ENCODE measurements around the gene RSU1.
A peak's percentile ranks its signal among the peaks of the same experiment; 100 is the strongest.
"Not testable (repeated sequence)": the region's sequence is repeated elsewhere in the genome, so short reads cannot be mapped to it uniquely, and the experiment has no call there.

Gene RSU1

GRCh38 chr10:16817125-16818019 lies at the start of gene RSU1:
Gene RSU1 (minus strand): TSS chr10:16817424. CDS start chr10:16817081, 343 bp downstream.
- DNase-seq (ENCODE audit: low read depth): peak; percentile 99

GRCh38 chr10:16866541-16867275 lies 49.5 kb upstream of the RSU1 start:
- no peak for DNase-seq (ENCODE audit: low read depth)

- no peak for DNase-seq (ENCODE audit: low read depth)
Observed at GRCh38 chr10:16865766-16866165, 48.5 kb upstream of the RSU1 start.

GRCh38 chr10:16863766-16864165 lies 46.5 kb upstream of the RSU1 start:
- DNase-seq (ENCODE audit: low read depth): no peak

GRCh38 chr10:16857419-16857818 lies 40.2 kb upstream of the RSU1 start:
- no peak for DNase-seq (ENCODE audit: low read depth)

GRCh38 chr10:16856567-16856966 lies 39.3 kb upstream of the RSU1 start:
- no peak for DNase-seq (ENCODE audit: low read depth)

GRCh38 chr10:16856092-16856491 lies 38.9 kb upstream of the RSU1 start:
- DNase-seq (ENCODE audit: low read depth): no peak

GRCh38 chr10:16854623-16855022 lies 37.4 kb upstream of the RSU1 start:
- no peak for DNase-seq (ENCODE audit: low read depth)

GRCh38 chr10:16853809-16854208 lies 36.6 kb upstream of the RSU1 start:
- DNase-seq (ENCODE audit: low read depth): no peak

GRCh38 chr10:16853201-16853600 lies 36.0 kb upstream of the RSU1 start:
- DNase-seq (ENCODE audit: low read depth): no peak

GRCh38 chr10:16852624-16853023 lies 35.4 kb upstream of the RSU1 start:
- no peak for DNase-seq (ENCODE audit: low read depth)

GRCh38 chr10:16848562-16849154 lies 31.4 kb upstream of the RSU1 start:
- no peak for DNase-seq (ENCODE audit: low read depth)

- DNase-seq (ENCODE audit: low read depth): no peak
Observed at GRCh38 chr10:16847644-16848043, 30.4 kb upstream of the RSU1 start.

GRCh38 chr10:16845248-16845647 lies 28.0 kb upstream of the RSU1 start:
- DNase-seq (ENCODE audit: low read depth): no peak

- DNase-seq (ENCODE audit: low read depth): no peak
Observed at GRCh38 chr10:16843252-16843870, 26.1 kb upstream of the RSU1 start.

- DNase-seq (ENCODE audit: low read depth): no peak
Observed at GRCh38 chr10:16835228-16835627, 18.0 kb upstream of the RSU1 start.

- no peak for DNase-seq (ENCODE audit: low read depth)
Observed at GRCh38 chr10:16832351-16833080, 15.3 kb upstream of the RSU1 start.

- DNase-seq (ENCODE audit: low read depth): no peak
Observed at GRCh38 chr10:16828701-16829175, 11.5 kb upstream of the RSU1 start.

GRCh38 chr10:16828114-16828568 lies 10.9 kb upstream of the RSU1 start:
- DNase-seq (ENCODE audit: low read depth): no peak

GRCh38 chr10:16827474-16827873 lies 10.2 kb upstream of the RSU1 start:
- DNase-seq (ENCODE audit: low read depth): not testable (repeated sequence)

- no peak for DNase-seq (ENCODE audit: low read depth)
Observed at GRCh38 chr10:16822726-16823360, 5.6 kb upstream of the RSU1 start.
